T-cell (primary cell): Measurements from ENCODE around the gene HPS4. TPM values are rescaled to one million over a fixed set of nuclear protein-coding genes. Genes with fewer than 3 reads are reported as not detected.

Experiments
- ATAC-seq, 4 experiments: fragments of 200-7000 bp in 3 of 4; fragments of 150-1000 bp in 1 of 4; cut with Tn5 transposase; replicated peaks in 1 of 4; 1 replicate in 3 of 4; 2 replicates in 1 of 4; pipeline ENCODE4 v1.10.0; 2021; ENCODE audit warnings: moderate library complexity in 3 of 4, mild to moderate bottlenecking in 2 of 4, moderate number of reproducible peaks in 1 of 4
- CTCF ChIA-PET, 2 donors: fragments of 300-600 bp; sonication (Branson Sonifier 250); formaldehyde crosslinking; loops; one replicate each; lab custom pipeline; 2022; ENCODE audit warnings: antibody characterized with exemption in 2 of 2; lab: Charles Lee
- POLR2A ChIA-PET, 2 donors: fragments of 300-600 bp; sonication (Branson Sonifier 250); formaldehyde crosslinking; loops; one replicate each; lab custom pipeline; 2022; ENCODE audit warnings: antibody characterized with exemption in 2 of 2; lab: Charles Lee
- DNase-seq, 35 experiments: peaks; one replicate each; pipeline versions ENCODE4 v3.0.0 to v3.0.0-alpha.2; 2013 to 2023
- H3K27ac ChIP-seq: one replicate; pipeline ENCODE4 v1.5.1; 2013; ENCODE audit warnings: low read length
- H3K27me3 ChIP-seq, 2 experiments: replicated peaks in 1 of 2; 1 replicate in 1 of 2; 2 replicates in 1 of 2; pipeline versions ENCODE4 v1.6.1 to v1.7.0; 2013; ENCODE audit warnings: low read length in 1 of 2, mixed read lengths in 1 of 2; ENCODE audit not compliant: control insufficient read depth in 2 of 2, insufficient read depth in 2 of 2; ENCODE audit errors: extremely low read depth in 1 of 2
- H3K36me3 ChIP-seq, 2 donors: 1 replicate in 1 of 2; 2 replicates in 1 of 2; pipeline versions ENCODE4 v1.6.1 to v1.7.0; 2013; ENCODE audit warnings: low read length in 1 of 2; ENCODE audit not compliant: control insufficient read depth in 2 of 2, insufficient read depth in 1 of 2; ENCODE audit errors: extremely low read depth in 1 of 2
- H3K4me1 ChIP-seq, 2 experiments: 1 replicate in 1 of 2; 2 replicates in 1 of 2; pipeline versions ENCODE4 v1.6.1 to v1.7.0; 2013; ENCODE audit warnings: low read length in 2 of 2, mixed read lengths in 1 of 2; ENCODE audit not compliant: insufficient read depth in 2 of 2, control insufficient read depth in 1 of 2; ENCODE audit errors: extremely low read depth in 1 of 2
- H3K4me3 ChIP-seq, 2 donors: 1 replicate in 1 of 2; 2 replicates in 1 of 2; pipeline versions ENCODE4 v1.5.1 to v1.7.0; 2013; ENCODE audit warnings: mild to moderate bottlenecking in 2 of 2, low read length in 1 of 2, moderate library complexity in 1 of 2; ENCODE audit not compliant: control insufficient read depth in 1 of 2; ENCODE audit errors: extremely low read depth in 1 of 2
- H3K9me3 ChIP-seq: 2 replicates; pipeline ENCODE4 v1.7.0; 2013
- H3K27ac Mint-ChIP-seq, 2 donors: one replicate each; pipeline ENCODE4 v1.8.0; 2020 to 2021; ENCODE audit warnings: mild to moderate bottlenecking in 2 of 2, mixed read lengths in 2 of 2
- H3K27me3 Mint-ChIP-seq, 2 donors: one replicate each; pipeline ENCODE4 v1.8.0; 2021 to 2022; ENCODE audit warnings: mixed read lengths in 2 of 2
- H3K36me3 Mint-ChIP-seq: one replicate; pipeline ENCODE4 v1.8.0; 2021; ENCODE audit warnings: mixed read lengths
- H3K4me1 Mint-ChIP-seq, 3 donors: one replicate each; pipeline ENCODE4 v1.8.0; 2020 to 2022; ENCODE audit warnings: mixed read lengths in 3 of 3, mild to moderate bottlenecking in 1 of 3
- H3K4me3 Mint-ChIP-seq, 3 donors: one replicate each; pipeline ENCODE4 v1.8.0; 2020 to 2022; ENCODE audit warnings: mild to moderate bottlenecking in 3 of 3, mixed read lengths in 3 of 3, moderate library complexity in 3 of 3
- H3K9me3 Mint-ChIP-seq, 3 donors: one replicate each; pipeline ENCODE4 v1.8.0; 2020 to 2022; ENCODE audit warnings: mixed read lengths in 3 of 3
- WGBS: methylation state at CpG from one replicate; pipeline ENCODE4 v1.1.5; 2013; ENCODE audit warnings: missing lambda C conversion rate; ENCODE audit not compliant: insufficient coverage; 5-methylcytosine and 5-hydroxymethylcytosine counted together
- total RNA-seq, 35 experiments: library from RNA in 6 of 35; stranded (reverse) in 6 of 35; fragments of 120-200 nt in 1 of 35; gene quantifications; one replicate each; pipeline versions ENCODE4 v1.2.1 to v1.2.4 and lab custom pipeline; 2013 to 2026

HPS4 gene
- total RNA-seq, 5 donors from 2014 or later (not counting 1 experiment from before 2014, with no cell fraction given) = 38.7 to 53.4 (median 50.0) TPM

- DNase-seq (no peak), ATAC-seq (no peak)
- Histone ChIP-seq H3K4me1 (no peaks in the 10 kb centered on the region), H3K27ac (no peak overlapping the region), H3K4me3 (no peak overlapping the region), H3K27me3 (no peaks in the 10 kb centered on the region), H3K36me3 (peaks cover 11 to 73% of the 10 kb centered on the region in 2 donors), H3K9me3 (no peaks in the 10 kb centered on the region)
- peaks cover 61% of the 10 kb centered on the region for H3K36me3 Mint-ChIP-seq
- POLR2A ChIA-PET = no interaction called here
- WGBS = 100% methylated on average over 2 of the region's 5 CpGs
- CTCF ChIA-PET = interaction anchor here in 1 of 2 donors (0.7 to 1.9 kb wide), 2 partner anchors 97 to 884 kb away, joined by 3 to 7 read pairs; no protein-coding TSS in a partner anchor
- H3K27ac Mint-ChIP-seq = no peak overlapping the region
- no peak overlapping the region for H3K4me3 Mint-ChIP-seq
- peaks cover 0 to 5% (median 0%) of the 10 kb centered on the region in 3 donors for H3K4me1 Mint-ChIP-seq
- H3K27me3 Mint-ChIP-seq = no peaks in the 10 kb centered on the region
- no peaks in the 10 kb centered on the region for H3K9me3 Mint-ChIP-seq
Observed at GRCh38 chr22:26462051-26462450, 21.5 kb downstream of the HPS4 start.

- H3K36me3 ChIP-seq = peaks cover 11 to 67% of the 10 kb centered on the region in 2 donors
- ATAC-seq = no peak
Observed at GRCh38 chr22:26461188-26461810, 22.3 kb downstream of the HPS4 start.

GRCh38 chr22:26460202-26460601 is 23.4 kb downstream of the HPS4 start:
- POLR2A ChIA-PET = no interaction called here
- no peak overlapping the region for H3K27ac ChIP-seq
- Mint-ChIP-seq H3K36me3 (peaks cover 54% of the 10 kb centered on the region), H3K9me3 (no peaks in the 10 kb centered on the region), H3K27me3 (no peaks in the 10 kb centered on the region), H3K4me1 (peaks cover 0 to 5% (median 0%) of the 10 kb centered on the region in 3 donors), H3K27ac (no peak overlapping the region), H3K4me3 (no peak overlapping the region)
- H3K4me3 ChIP-seq = no peak overlapping the region
- ATAC-seq (no peak), DNase-seq (no peak)
- CTCF ChIA-PET = interaction anchor here (0.8 to 1.9 kb wide), 7 partner anchors 12 to 96 kb away, joined by 3 to 7 read pairs (median 4); partner anchors contain the start of genes HPS4 (in 1 of the 2) and SRRD (in 1 of the 2)
- H3K27me3 ChIP-seq = no peaks in the 10 kb centered on the region
- 96% methylated on average over 4 of the region's 6 CpGs for WGBS
- no peaks in the 10 kb centered on the region for H3K9me3 ChIP-seq
- peaks cover 15 to 64% of the 10 kb centered on the region in 2 donors for H3K36me3 ChIP-seq
- no peaks in the 10 kb centered on the region for H3K4me1 ChIP-seq

More at GRCh38 chr22:26461188-26461810, 22.3 kb downstream of the HPS4 start:
- POLR2A ChIA-PET = no interaction called here
- no CpG with 5 or more reads among the region's 3 CpGs for WGBS
- Histone ChIP-seq H3K4me1 (no peaks in the 10 kb centered on the region), H3K27me3 (no peaks in the 10 kb centered on the region), H3K4me3 (no peak overlapping the region), H3K9me3 (no peaks in the 10 kb centered on the region), H3K27ac (no peak overlapping the region)
- CTCF ChIA-PET = interaction anchor here (0.5 to 1.9 kb wide), 6 partner anchors 10 to 97 kb away, joined by 3 to 7 read pairs (median 4); partner anchors contain the start of genes HPS4 (in 1 of the 2) and SRRD (in 1 of the 2)
- Mint-ChIP-seq H3K36me3 (peaks cover 55% of the 10 kb centered on the region), H3K27ac (no peak overlapping the region), H3K4me1 (peaks cover 0 to 5% (median 0%) of the 10 kb centered on the region in 3 donors), H3K4me3 (no peak overlapping the region), H3K9me3 (no peaks in the 10 kb centered on the region), H3K27me3 (no peaks in the 10 kb centered on the region)
- DNase-seq = peak in 16 of 35 experiments; percentile 4 to 60 (median 20)

GRCh38 chr22:26457661-26458272 is 25.8 kb downstream of the HPS4 start:
- Histone ChIP-seq H3K4me1 (no peaks in the 10 kb centered on the region), H3K36me3 (peaks cover 15 to 55% of the 10 kb centered on the region in 2 donors), H3K9me3 (no peaks in the 10 kb centered on the region), H3K4me3 (no peak overlapping the region), H3K27ac (no peak overlapping the region), H3K27me3 (no peaks in the 10 kb centered on the region)
- ATAC-seq = no peak
- Mint-ChIP-seq H3K27me3 (no peaks in the 10 kb centered on the region), H3K4me1 (peaks cover 0 to 5% (median 0%) of the 10 kb centered on the region in 3 donors), H3K4me3 (no peak overlapping the region), H3K36me3 (peaks cover 45% of the 10 kb centered on the region), H3K9me3 (no peaks in the 10 kb centered on the region), H3K27ac (no peak overlapping the region)
- 96% methylated on average over 20 of the region's 26 CpGs for WGBS
- DNase-seq = no peak
- ChIA-PET CTCF (no interaction called here), POLR2A (no interaction called here)

- Histone ChIP-seq H3K9me3 (no peaks in the 10 kb centered on the region), H3K36me3 (peaks cover 18 to 58% of the 10 kb centered on the region in 2 donors), H3K27me3 (no peaks in the 10 kb centered on the region), H3K4me3 (no peak overlapping the region), H3K27ac (no peak overlapping the region), H3K4me1 (no peaks in the 10 kb centered on the region)
- no peaks in the 10 kb centered on the region for H3K27me3 Mint-ChIP-seq
- POLR2A ChIA-PET = interaction anchor here in 1 of 2 donors (0.7 kb wide), 1 partner anchor 23 kb away, joined by 3 read pairs; no protein-coding TSS in a partner anchor
- CTCF ChIA-PET = no interaction called here
- DNase-seq (no peak), ATAC-seq (no peak)
- H3K36me3 Mint-ChIP-seq = peaks cover 42% of the 10 kb centered on the region
- no peaks in the 10 kb centered on the region for H3K4me1 Mint-ChIP-seq
- no peak overlapping the region for H3K4me3 Mint-ChIP-seq
- 86% methylated on average over 2 of the region's 5 CpGs for WGBS
- no peak overlapping the region for H3K27ac Mint-ChIP-seq
- no peaks in the 10 kb centered on the region for H3K9me3 Mint-ChIP-seq
Observed at GRCh38 chr22:26453812-26454500, 29.6 kb downstream of the HPS4 start.

GRCh38 chr22:26453216-26453615 is 30.4 kb downstream of the HPS4 start:
- peaks cover 38% of the 10 kb centered on the region for H3K36me3 Mint-ChIP-seq

More at GRCh38 chr22:26453216-26453615, 30.4 kb downstream of the HPS4 start:
- Mint-ChIP-seq H3K27ac (no peak overlapping the region), H3K27me3 (no peaks in the 10 kb centered on the region), H3K4me3 (no peak overlapping the region), H3K4me1 (no peaks in the 10 kb centered on the region), H3K9me3 (no peaks in the 10 kb centered on the region)
- no peak for ATAC-seq
- no peaks in the 10 kb centered on the region for H3K4me1 ChIP-seq
- H3K27me3 ChIP-seq = no peaks in the 10 kb centered on the region
- H3K9me3 ChIP-seq = no peaks in the 10 kb centered on the region
- ChIA-PET POLR2A (no interaction called here), CTCF (interaction anchor here in 1 of 2 donors (0.6 kb wide), 1 partner anchor 453 kb away, joined by 3 read pairs; no protein-coding TSS in a partner anchor)
- H3K36me3 ChIP-seq = peaks cover 17 to 55% of the 10 kb centered on the region in 2 donors
- no peak for DNase-seq
- WGBS = 100% methylated on average over 7 of the region's 9 CpGs
- H3K27ac ChIP-seq = no peak overlapping the region
- no peak overlapping the region for H3K4me3 ChIP-seq
